ENCODE data around the gene POC5.

DNA sequence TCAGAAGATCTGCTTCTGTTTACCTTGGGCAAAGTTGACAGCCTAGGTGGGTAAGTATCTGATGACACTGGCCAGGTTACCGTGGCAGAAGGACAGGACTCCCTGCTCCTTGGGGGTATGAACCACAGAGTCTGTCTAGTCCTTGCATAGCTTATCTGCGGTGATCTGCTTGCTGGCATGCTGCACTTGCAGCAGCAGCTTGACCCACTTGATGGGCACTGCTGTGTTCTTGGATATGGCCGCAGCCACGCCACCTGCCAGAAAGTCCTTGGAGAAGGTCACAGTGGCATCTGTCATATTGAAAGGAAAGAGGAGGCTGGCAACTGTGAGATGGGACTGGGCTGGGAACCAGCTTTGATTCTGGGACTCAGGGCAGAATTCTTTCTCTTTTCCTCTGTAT, 35.9 kb upstream of the POC5 start:
- no peak for TF ChIP-seq POLR2A (IDR thresholded peaks at IDR 0.05)
- TF ChIP-seq POLR2AphosphoS5 (IDR thresholded peaks at IDR 0.05) = no peak
- TF ChIP-seq, protein P1, sequence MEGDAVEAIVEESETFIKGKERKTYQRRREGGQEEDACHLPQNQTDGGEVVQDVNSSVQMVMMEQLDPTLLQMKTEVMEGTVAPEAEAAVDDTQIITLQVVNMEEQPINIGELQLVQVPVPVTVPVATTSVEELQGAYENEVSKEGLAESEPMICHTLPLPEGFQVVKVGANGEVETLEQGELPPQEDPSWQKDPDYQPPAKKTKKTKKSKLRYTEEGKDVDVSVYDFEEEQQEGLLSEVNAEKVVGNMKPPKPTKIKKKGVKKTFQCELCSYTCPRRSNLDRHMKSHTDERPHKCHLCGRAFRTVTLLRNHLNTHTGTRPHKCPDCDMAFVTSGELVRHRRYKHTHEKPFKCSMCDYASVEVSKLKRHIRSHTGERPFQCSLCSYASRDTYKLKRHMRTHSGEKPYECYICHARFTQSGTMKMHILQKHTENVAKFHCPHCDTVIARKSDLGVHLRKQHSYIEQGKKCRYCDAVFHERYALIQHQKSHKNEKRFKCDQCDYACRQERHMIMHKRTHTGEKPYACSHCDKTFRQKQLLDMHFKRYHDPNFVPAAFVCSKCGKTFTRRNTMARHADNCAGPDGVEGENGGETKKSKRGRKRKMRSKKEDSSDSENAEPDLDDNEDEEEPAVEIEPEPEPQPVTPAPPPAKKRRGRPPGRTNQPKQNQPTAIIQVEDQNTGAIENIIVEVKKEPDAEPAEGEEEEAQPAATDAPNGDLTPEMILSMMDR (IDR thresholded peaks at IDR 0.05) = no peak

Data from suprapubic skin (tissue), 4 donors.